Transverse colon (tissue), 4 donors: ENCODE results near the gene CD9. TPM values are rescaled to one million over a fixed set of nuclear protein-coding genes. Genes with fewer than 3 reads are reported as not detected.
"Not testable (repeated sequence)": the region's sequence is repeated elsewhere in the genome, so short reads cannot be mapped to it uniquely, and the experiment has no call there.

Experiments used
- DNase-seq: peaks from one replicate; pipeline ENCODE4 v3.0.0-alpha.2; 2019
- H3K27ac ChIP-seq, 4 donors: fragments of 200-600 bp; sonication (generic); 2 replicates each; pipeline ENCODE4 v1.5.1; 2016 to 2018; ENCODE audit warnings: inconsistent platforms in 4 of 4
- H3K27me3 ChIP-seq: fragments of 200-600 bp; sonication (generic); 2 replicates; pipeline ENCODE4 v1.5.1; 2017; ENCODE audit warnings: inconsistent platforms
- H3K36me3 ChIP-seq, 4 donors: fragments of 200-600 bp; sonication (generic); 2 replicates each; pipeline ENCODE4 v1.5.1; 2017 to 2019; ENCODE audit warnings: inconsistent platforms in 4 of 4
- H3K4me1 ChIP-seq, 4 donors: fragments of 200-600 bp; sonication (generic); 2 replicates each; pipeline ENCODE4 v1.5.1; 2017 to 2020; ENCODE audit warnings: inconsistent platforms in 4 of 4
- H3K4me3 ChIP-seq, 4 donors: fragments of 200-600 bp; sonication (generic); 1 replicate in 1 of 4; 2 replicates in 3 of 4; pipeline versions ENCODE4 v1.5.1 to v1.6.1; 2017 to 2019; ENCODE audit warnings: inconsistent platforms in 4 of 4
- H3K9me3 ChIP-seq, 2 donors: fragments of 200-600 bp; sonication (generic); 2 replicates each; pipeline ENCODE4 v1.5.1; 2017 to 2019; ENCODE audit warnings: inconsistent platforms in 2 of 2
- CTCF ChIP-seq, 5 experiments: fragments of 200-600 bp in 3 of 5; fragments of 450-650 bp in 2 of 5; sonication (generic) in 3 of 5; IDR thresholded peaks; 1 replicate in 2 of 5; 2 replicates in 3 of 5; pipeline ENCODE4 v1.5.1; 2016 to 2017; ENCODE audit warnings: antibody characterized with exemption in 5 of 5, inconsistent platforms in 3 of 5, mild to moderate bottlenecking in 2 of 5, moderate library complexity in 1 of 5
- EP300 ChIP-seq: sonication (generic); formaldehyde crosslinking; IDR thresholded peaks from one replicate; pipeline ENCODE4 v1.6.1; 2017; ENCODE audit warnings: antibody characterized with exemption, low read depth
- POLR2A ChIP-seq: fragments of 450-650 bp; IDR thresholded peaks from one replicate; pipeline ENCODE4 v1.6.1; 2016; ENCODE audit warnings: antibody characterized with exemption, mild to moderate bottlenecking, moderate library complexity
- POLR2AphosphoS5 ChIP-seq, 3 donors: sonication (generic); formaldehyde crosslinking; IDR thresholded peaks; one replicate each; pipeline ENCODE4 v1.6.1; 2016; ENCODE audit warnings: antibody characterized with exemption in 3 of 3
- WGBS, 2 donors: methylation state at CpG; one replicate each; pipeline ENCODE4 v1.1.5; 2018; ENCODE audit warnings: low coverage in 1 of 2; 5-methylcytosine and 5-hydroxymethylcytosine counted together
- in situ Hi-C, 4 donors: fragments of 200-750 bp; cut with MboI; loops; one replicate each; pipeline versions ENCODE4 v1.15.0 to v1.15.1; 2017; ENCODE audit warnings: low sequenced_read_pairs in 3 of 4, low pct_ligation_motif_present in 1 of 4, low pct_unique_long_range_greater_than_20kb in 1 of 4
- intact Hi-C: fragments of 100-400 bp; cut with DNase I; formaldehyde crosslinking; loops from one replicate; pipeline ENCODE4 v1.15.1; 2023; ENCODE audit warnings: low total_unique reads
- total RNA-seq, 4 donors: library from RNA; depleted of rRNA; stranded (reverse); fragments of >200 nt; gene quantifications; one replicate each; pipeline ENCODE4 v1.1.0, GENCODE V29; 2016

Gene CD9
- total RNA-seq, 4 donors from 2014 or later, result 207 to 668 (median 481) TPM

GRCh38 chr12:6207259-6207925 is 7.2 kb downstream of the CD9 start:
- no peaks in the 10 kb centered on the region for H3K36me3 ChIP-seq
- peak overlapping the region in 1 of 4 donors; percentile 6 for H3K4me3 ChIP-seq
- no peaks in the 10 kb centered on the region for H3K9me3 ChIP-seq
- DNase-seq, result no peak
- WGBS, 2 donors, result 22 to 28% methylated on average over 8 to 9 of the region's 9 CpGs
- peaks cover 88 to 100% (median 97%) of the 10 kb centered on the region in 4 donors for H3K4me1 ChIP-seq
- intact Hi-C loops (no loop called here), in situ Hi-C loops (no loop called here)
- H3K27me3 ChIP-seq, result no peaks in the 10 kb centered on the region
- peak overlapping the region; percentile 93 to 99 (median 95) for H3K27ac ChIP-seq
- peak in 1 of 3 donors; percentile 12 for TF ChIP-seq POLR2AphosphoS5 (IDR thresholded peaks at IDR 0.05)
- no peak for TF ChIP-seq EP300

- H3K27me3 ChIP-seq, result no peaks in the 10 kb centered on the region
- WGBS, 2 donors, result 10 to 60% methylated on average over 2 to 6 of the region's 6 CpGs
- DNase-seq, result no peak
- peaks cover 93 to 100% (median 96%) of the 10 kb centered on the region in 4 donors for H3K4me1 ChIP-seq
- H3K36me3 ChIP-seq, result no peaks in the 10 kb centered on the region
- intact Hi-C loops (no loop called here), in situ Hi-C loops (no loop called here)
- TF ChIP-seq POLR2A (no peak), CTCF (IDR thresholded peaks at IDR 0.05) (no peak), EP300 (no peak), POLR2AphosphoS5 (IDR thresholded peaks at IDR 0.05) (no peak)
- no peaks in the 10 kb centered on the region for H3K9me3 ChIP-seq
- peak overlapping the region; percentile 93 to 99 (median 95) for H3K27ac ChIP-seq
- no peak overlapping the region for H3K4me3 ChIP-seq
Observed at GRCh38 chr12:6208130-6208529, 7.9 kb downstream of the CD9 start.

- DNase-seq, H3K36me3 ChIP-seq, in situ Hi-C loops, H3K27me3 ChIP-seq, H3K9me3 ChIP-seq, H3K4me3 ChIP-seq, intact Hi-C loops: not testable (repeated sequence)
- Histone ChIP-seq H3K27ac (peak overlapping the region; percentile 93 to 99 (median 95)), H3K4me1 (peaks cover 90 to 100% (median 95%) of the 10 kb centered on the region in 4 donors)
- 70 to 80% methylated on average over 1 to 4 of the region's 4 CpGs for WGBS, 2 donors
Observed at GRCh38 chr12:6209428-6209827, 9.2 kb downstream of the CD9 start.

GRCh38 chr12:6211421-6211869 is 11.2 kb downstream of the CD9 start:
- TF ChIP-seq POLR2AphosphoS5 (IDR thresholded peaks at IDR 0.05) (peak in 2 of 3 donors; percentile 21 to 36), EP300 (no peak), CTCF (IDR thresholded peaks at IDR 0.05) (no peak), POLR2A (no peak)
- H3K36me3 ChIP-seq, result no peaks in the 10 kb centered on the region
- in situ Hi-C loops, result no loop called here
- 68% methylated on average over 14 of the region's 14 CpGs; no CpG with 5 or more reads in 1 of the 2 donors for WGBS, 2 donors
- H3K27ac ChIP-seq, result peak overlapping the region; percentile 93 to 99 (median 95)
- no peaks in the 10 kb centered on the region for H3K27me3 ChIP-seq
- H3K4me1 ChIP-seq, result peaks cover 91 to 100% (median 95%) of the 10 kb centered on the region in 4 donors
- intact Hi-C loops, result no loop called here
- H3K9me3 ChIP-seq, result no peaks in the 10 kb centered on the region
- DNase-seq, result no peak
- H3K4me3 ChIP-seq, result no peak overlapping the region

GRCh38 chr12:6212086-6212485 is 11.9 kb downstream of the CD9 start:
- Histone ChIP-seq H3K36me3 (no peaks in the 10 kb centered on the region), H3K27me3 (no peaks in the 10 kb centered on the region), H3K9me3 (no peaks in the 10 kb centered on the region), H3K4me3 (no peak overlapping the region), H3K27ac (peak overlapping the region; percentile 93 to 99 (median 95)), H3K4me1 (peaks cover 91 to 100% (median 95%) of the 10 kb centered on the region in 4 donors)
- no peak for DNase-seq
- TF ChIP-seq POLR2A, result no peak
- TF ChIP-seq POLR2AphosphoS5 (IDR thresholded peaks at IDR 0.05), result no peak
- TF ChIP-seq CTCF (IDR thresholded peaks at IDR 0.05), result no peak
- TF ChIP-seq EP300, result no peak
- WGBS, 2 donors, result 56% methylated on average over 7 of the region's 7 CpGs; no CpG with 5 or more reads in 1 of the 2 donors
- in situ Hi-C loops (no loop called here), intact Hi-C loops (no loop called here)
